Ishikawa (cell line): Measurements from ENCODE around the gene CLDN22.

Experiments used
- CEBPB ChIP-seq: IDR thresholded peaks from 2 replicates; pipeline ENCODE4 v1.6.1; 2012
- CREB1 ChIP-seq: IDR thresholded peaks from 2 replicates; pipeline ENCODE4 v1.6.1; 2012; ENCODE audit warnings: low read depth
- EGR1 ChIP-seq: IDR thresholded peaks from 2 replicates; pipeline ENCODE4 v1.6.1; 2012
- EP300 ChIP-seq: IDR thresholded peaks from 2 replicates; pipeline ENCODE4 v1.6.1; 2012; ENCODE audit warnings: borderline replicate concordance
- FOXM1 ChIP-seq: IDR thresholded peaks from 2 replicates; pipeline ENCODE4 v1.6.1; 2012; ENCODE audit warnings: low read depth, borderline replicate concordance
- MAX ChIP-seq: IDR thresholded peaks from 2 replicates; pipeline ENCODE4 v1.6.1; 2012
- NFIC ChIP-seq: IDR thresholded peaks from 2 replicates; pipeline ENCODE4 v1.6.1; 2012
- RAD21 ChIP-seq: IDR thresholded peaks from 2 replicates; pipeline ENCODE4 v1.6.1; 2012; ENCODE audit warnings: low read depth
- REST ChIP-seq: IDR thresholded peaks from 2 replicates; pipeline ENCODE4 v1.6.1; 2012; ENCODE audit warnings: low read depth, mild to moderate bottlenecking
- TAF1 ChIP-seq: IDR thresholded peaks from 2 replicates; pipeline ENCODE4 v1.6.1; 2012; ENCODE audit warnings: low read depth, mild to moderate bottlenecking
- TCF12 ChIP-seq: IDR thresholded peaks from 2 replicates; pipeline ENCODE4 v1.6.1; 2012; ENCODE audit warnings: low read depth
- TEAD4 ChIP-seq: IDR thresholded peaks from 2 replicates; pipeline ENCODE4 v1.6.1; 2012
- YY1 ChIP-seq: IDR thresholded peaks from 2 replicates; pipeline ENCODE4 v1.6.1; 2012; ENCODE audit warnings: low read depth
- ZBTB7A ChIP-seq: IDR thresholded peaks from 2 replicates; pipeline ENCODE4 v1.6.1; 2012; ENCODE audit warnings: low read depth

- no peak for TF ChIP-seq EGR1
- no peak for TF ChIP-seq RAD21
- no peak for TF ChIP-seq TCF12
- TF ChIP-seq YY1: no peak
- no peak for TF ChIP-seq REST
- no peak for TF ChIP-seq FOXM1
- TF ChIP-seq EP300: no peak
- no peak for TF ChIP-seq NFIC
- no peak for TF ChIP-seq ZBTB7A
- no peak for TF ChIP-seq MAX
- no peak for TF ChIP-seq CEBPB
- no peak for TF ChIP-seq TAF1
- no peak for TF ChIP-seq TEAD4
- no peak for TF ChIP-seq CREB1
Observed at GRCh38 chr4:183360161-183360919, 40.3 kb upstream of the CLDN22 start.
